A673 (cell line): ENCODE data around the gene EXOSC7.

Experiments
- CTCF ChIP-seq: fragments of 300-800, 200-600 bp; sonication (generic); conservative IDR thresholded peaks from 2 replicates; pipeline ENCODE4 v1.5.1; 2017; ENCODE audit warnings: low read depth, mild to moderate bottlenecking, antibody characterized with exemption, low read length, moderate library complexity, mixed read lengths
- EZH2 ChIP-seq: fragments of 200-600 bp; sonication (generic); IDR thresholded peaks from 2 replicates; pipeline ENCODE4 v1.6.1; 2017; ENCODE audit warnings: borderline replicate concordance, low read depth, mild to moderate bottlenecking, mixed read lengths, antibody characterized with exemption, low read length; ENCODE audit not compliant: poor library complexity, severe bottlenecking

- TF ChIP-seq CTCF, result no peak
- no peak for TF ChIP-seq EZH2
Measured at GRCh38 chr3:44982817-44983216, 6.8 kb downstream of the EXOSC7 start.
